ENCODE measurements around the gene NADSYN1. TPM values are rescaled to one million over a fixed set of nuclear protein-coding genes. Genes with fewer than 3 reads are reported as not detected.

The NADSYN1 gene
- polyA plus RNA-seq, 1 donor from 2014 or later: 66.9 TPM

- Histone ChIP-seq H3K9ac (ENCODE audit: low read length) (no peak overlapping the region), H3K9me3 (ENCODE audit: low read length) (no peaks in the 10 kb centered on the region), H3F3A (ENCODE audit: insufficient read depth, low read length, poor library complexity, severe bottlenecking) (no peaks in the 10 kb centered on the region), H3K4me2 (ENCODE audit: low read length) (no peak overlapping the region), H3K36me3 (ENCODE audit: insufficient read depth, low read length) (peaks cover 7% of the 10 kb centered on the region), H3K79me2 (replicated peaks; ENCODE audit: insufficient read depth, low read length) (no peaks in the 10 kb centered on the region), H3K27me3 (ENCODE audit: insufficient read depth, low read depth, low read length) (no peaks in the 10 kb centered on the region), H3K4me3 (ENCODE audit: low read length) (no peak overlapping the region), H3K9me2 (ENCODE audit: insufficient read depth, low read length) (no peaks in the 10 kb centered on the region), H3K27ac (ENCODE audit: low read length) (no peak overlapping the region), H4K20me1 (ENCODE audit: insufficient read depth) (no peaks in the 10 kb centered on the region), H2AFZ (ENCODE audit: low read depth, low read length) (no peak overlapping the region)
- TF ChIP-seq EZH2 (IDR thresholded peaks at IDR 0.05; ENCODE audit: borderline replicate concordance, insufficient read depth, low read length, poor library complexity, severe bottlenecking) (no peak), REST (IDR thresholded peaks at IDR 0.05; ENCODE audit: borderline replicate concordance) (no peak), RAD21 (conservative IDR thresholded peaks at IDR 0.05) (no peak), POLR2AphosphoS5 (IDR thresholded peaks at IDR 0.05) (no peak), MXI1 (conservative IDR thresholded peaks at IDR 0.05; ENCODE audit: poor library complexity, severe bottlenecking) (no peak), TAF1 (IDR thresholded peaks at IDR 0.05; ENCODE audit: low read depth) (no peak), SMC3 (conservative IDR thresholded peaks at IDR 0.05; ENCODE audit: poor library complexity) (no peak), EP300 (conservative IDR thresholded peaks at IDR 0.05; ENCODE audit: poor library complexity, severe bottlenecking) (no peak)
Measured at GRCh38 chr11:71462726-71463125, 9.7 kb downstream of the NADSYN1 start.

- H3K9ac ChIP-seq (ENCODE audit: low read length): no peak overlapping the region
- no peaks in the 10 kb centered on the region for H3K9me2 ChIP-seq (ENCODE audit: insufficient read depth, low read length)
- no peaks in the 10 kb centered on the region for H3K9me3 ChIP-seq (ENCODE audit: low read length)
- H3K4me2 ChIP-seq (ENCODE audit: low read length): no peak overlapping the region
- H3K27ac ChIP-seq (ENCODE audit: low read length): no peak overlapping the region
- no peak for TF ChIP-seq SMC3 (conservative IDR thresholded peaks at IDR 0.05; ENCODE audit: poor library complexity)
- TF ChIP-seq TAF1 (IDR thresholded peaks at IDR 0.05; ENCODE audit: low read depth): no peak
- TF ChIP-seq POLR2AphosphoS5 (IDR thresholded peaks at IDR 0.05): no peak
- TF ChIP-seq EZH2 (IDR thresholded peaks at IDR 0.05; ENCODE audit: borderline replicate concordance, insufficient read depth, low read length, poor library complexity, severe bottlenecking): no peak
- TF ChIP-seq EP300 (conservative IDR thresholded peaks at IDR 0.05; ENCODE audit: poor library complexity, severe bottlenecking): no peak
- TF ChIP-seq REST (IDR thresholded peaks at IDR 0.05; ENCODE audit: borderline replicate concordance): no peak
- no peak for TF ChIP-seq MXI1 (conservative IDR thresholded peaks at IDR 0.05; ENCODE audit: poor library complexity, severe bottlenecking)
- no peak overlapping the region for H3K4me3 ChIP-seq (ENCODE audit: low read length)
- H3K27me3 ChIP-seq (ENCODE audit: insufficient read depth, low read depth, low read length): no peaks in the 10 kb centered on the region
- no peaks in the 10 kb centered on the region for H4K20me1 ChIP-seq (ENCODE audit: insufficient read depth)
- H3F3A ChIP-seq (ENCODE audit: insufficient read depth, low read length, poor library complexity, severe bottlenecking): no peaks in the 10 kb centered on the region
- no peaks in the 10 kb centered on the region for H3K79me2 ChIP-seq (replicated peaks; ENCODE audit: insufficient read depth, low read length)
- peaks cover 7% of the 10 kb centered on the region for H3K36me3 ChIP-seq (ENCODE audit: insufficient read depth, low read length)
- H2AFZ ChIP-seq (ENCODE audit: low read depth, low read length): no peak overlapping the region
Measured at GRCh38 chr11:71463331-71464211, 10.6 kb downstream of the NADSYN1 start.
